Esophagus muscularis mucosa (tissue), 2 donors: ENCODE measurements around the gene APOBEC3C.
"Not testable (repeated sequence)": the region's sequence is repeated elsewhere in the genome, so short reads cannot be mapped to it uniquely, and the experiment has no call there.

Experiments used
- EP300 ChIP-seq: sonication (generic); formaldehyde crosslinking; IDR thresholded peaks from one replicate; pipeline ENCODE4 v1.6.1; 2017; ENCODE audit warnings: antibody characterized with exemption
- POLR2A ChIP-seq: fragments of 450-650 bp; IDR thresholded peaks from one replicate; pipeline ENCODE4 v1.6.1; 2017; ENCODE audit warnings: antibody characterized with exemption, moderate library complexity, mild to moderate bottlenecking, low read depth

DNA sequence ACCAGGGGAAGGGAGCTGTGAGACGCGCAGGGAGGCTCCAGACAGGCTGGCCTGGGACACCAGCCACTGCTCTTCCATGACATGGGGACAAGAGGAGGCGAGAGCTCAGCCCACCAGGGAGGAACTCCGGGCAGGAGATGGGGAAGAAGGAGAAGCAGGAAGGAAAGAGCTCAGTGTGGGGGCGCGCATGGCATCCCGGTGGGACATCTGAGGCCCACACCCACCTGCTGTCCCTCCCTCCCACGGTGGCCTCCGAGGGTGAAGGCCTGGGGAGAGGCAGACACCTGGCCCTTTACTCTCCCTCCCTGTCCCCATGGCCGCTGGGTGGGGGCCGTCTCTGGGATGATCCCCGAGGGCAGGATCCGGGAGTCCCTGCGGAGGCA is 26.1 kb downstream of the APOBEC3C start:
- not testable (repeated sequence) for TF ChIP-seq EP300, POLR2A
